GM18499 (cell line): ENCODE measurements around the gene BRF1.

Experiments used
- ATAC-seq: cut with Tn5 transposase; IDR thresholded peaks from one replicate; pipeline ENCODE4 v1.9.1; 2021; ENCODE audit warnings: moderate number of reproducible peaks; ENCODE audit not compliant: insufficient read depth, unreplicated experiment

The BRF1 gene

DNA sequence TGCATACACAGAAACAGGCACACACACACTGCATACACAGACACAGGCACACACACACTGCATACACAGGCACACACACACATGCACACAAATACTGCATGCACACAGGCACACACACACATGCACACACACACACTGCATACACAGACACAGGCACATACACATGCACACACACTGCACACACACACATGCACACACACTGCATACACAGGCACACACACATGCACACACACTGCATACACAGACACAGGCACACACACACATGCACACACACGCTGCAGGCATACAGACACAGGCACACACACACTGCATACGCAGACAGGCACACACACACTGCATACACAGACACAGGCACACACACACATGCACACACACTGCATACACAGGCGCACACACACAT is 85.2 kb downstream of the BRF1 start:
- no peak for ATAC-seq

DNA sequence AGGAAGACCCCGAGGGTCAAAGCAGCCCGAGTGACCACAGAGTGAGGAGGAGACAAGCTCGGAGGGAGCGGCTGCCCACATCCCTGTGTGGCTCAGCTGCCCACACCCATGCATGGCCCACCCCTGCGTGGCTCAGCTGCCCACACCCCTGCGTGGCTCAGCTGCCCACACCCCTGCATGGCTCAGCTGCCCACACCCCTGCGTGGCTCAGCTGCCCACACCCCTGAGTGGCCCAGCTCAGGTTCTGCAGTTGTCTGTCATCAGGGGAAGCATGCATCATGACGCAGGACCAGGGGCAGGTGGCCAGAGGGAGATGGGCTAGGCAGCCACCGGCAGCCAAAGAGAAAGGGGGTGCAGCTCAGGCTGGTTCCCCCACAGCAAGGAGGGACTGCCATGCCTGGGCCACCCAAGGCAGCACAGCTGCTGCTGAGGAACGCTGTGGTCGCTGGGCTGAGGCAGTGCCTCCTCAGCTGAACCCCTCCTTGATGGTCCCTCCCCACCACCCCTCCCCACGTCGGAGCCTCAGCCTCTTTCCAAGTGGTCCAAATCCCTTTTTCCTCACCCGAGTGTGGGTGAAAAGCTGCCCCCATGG is 86.4 kb downstream of the BRF1 start:
- ATAC-seq = no peak

DNA sequence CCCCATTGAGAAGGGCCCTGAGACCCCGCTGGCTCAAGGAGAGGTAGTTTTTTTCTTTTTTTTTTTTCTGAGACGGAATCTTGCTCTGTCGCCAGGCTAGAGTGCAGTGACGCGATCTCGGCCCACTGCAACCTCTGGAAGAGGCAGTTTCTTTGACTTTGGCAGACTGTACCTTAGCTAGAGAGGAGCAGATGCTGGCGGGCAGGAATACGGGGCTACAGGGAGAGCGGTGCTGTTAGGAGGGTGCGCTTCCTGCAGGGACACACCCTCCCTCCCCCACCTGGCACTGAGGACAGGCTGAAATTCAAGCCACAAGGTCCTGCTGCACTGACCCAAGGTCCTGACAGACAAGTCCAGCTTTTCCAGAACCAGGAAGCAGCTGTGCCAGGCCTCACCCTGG is 87.4 kb downstream of the BRF1 start:
- no peak for ATAC-seq

DNA sequence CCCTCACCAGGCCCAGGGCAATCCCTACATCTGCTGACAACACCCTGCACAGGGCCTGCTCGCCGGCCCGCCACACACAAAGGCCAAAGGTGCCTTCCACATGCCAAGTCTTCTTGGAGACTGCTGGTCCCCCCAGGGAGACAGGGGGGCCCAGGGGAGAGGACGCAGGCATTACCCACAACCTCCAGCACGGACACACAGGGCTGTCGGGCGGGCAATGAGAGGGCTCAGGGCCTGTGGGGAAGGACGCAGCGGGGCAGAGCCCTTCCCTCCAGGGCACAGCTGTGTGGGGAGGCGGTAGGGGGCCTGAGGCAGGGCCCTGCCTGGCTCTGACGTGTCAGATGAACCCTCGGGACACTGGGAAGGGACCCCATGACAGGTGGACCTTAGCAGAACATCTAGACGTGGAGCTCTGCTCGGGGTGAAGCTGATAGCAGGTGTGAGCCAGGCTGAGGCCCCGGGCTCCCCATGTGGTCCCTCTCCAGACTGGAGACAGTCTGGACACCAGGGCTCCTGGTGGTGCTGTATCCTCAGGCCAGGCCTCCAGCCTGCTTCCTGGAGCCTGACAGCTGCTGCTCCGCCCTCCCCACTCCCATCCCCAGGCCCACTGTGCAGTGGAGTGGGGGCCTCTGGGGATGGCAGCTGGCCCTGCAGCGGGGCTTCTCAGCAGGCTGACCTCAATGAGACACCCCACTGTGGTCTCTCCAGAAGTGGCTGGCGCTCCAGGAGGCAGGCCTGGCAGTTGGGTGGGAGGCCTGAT is 88.1 kb downstream of the BRF1 start:
- no peak for ATAC-seq

DNA sequence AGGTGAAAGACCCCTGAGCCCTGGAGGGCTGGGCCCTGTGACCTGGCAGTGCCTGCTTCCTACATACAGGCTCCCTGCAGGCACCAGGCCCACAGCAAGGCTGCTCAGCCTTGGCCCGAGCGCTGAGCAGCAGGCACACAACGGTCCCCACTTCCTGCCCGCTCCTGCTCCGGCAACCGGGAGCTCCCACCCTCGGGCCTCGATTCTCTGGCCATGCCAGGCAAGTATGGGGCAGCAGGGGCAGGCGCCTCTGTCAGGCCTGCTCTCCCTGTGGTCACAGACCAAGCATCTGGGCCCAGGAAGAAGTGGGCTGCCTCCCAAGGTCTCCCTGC is 89.1 kb downstream of the BRF1 start:
- ATAC-seq = no peak

DNA sequence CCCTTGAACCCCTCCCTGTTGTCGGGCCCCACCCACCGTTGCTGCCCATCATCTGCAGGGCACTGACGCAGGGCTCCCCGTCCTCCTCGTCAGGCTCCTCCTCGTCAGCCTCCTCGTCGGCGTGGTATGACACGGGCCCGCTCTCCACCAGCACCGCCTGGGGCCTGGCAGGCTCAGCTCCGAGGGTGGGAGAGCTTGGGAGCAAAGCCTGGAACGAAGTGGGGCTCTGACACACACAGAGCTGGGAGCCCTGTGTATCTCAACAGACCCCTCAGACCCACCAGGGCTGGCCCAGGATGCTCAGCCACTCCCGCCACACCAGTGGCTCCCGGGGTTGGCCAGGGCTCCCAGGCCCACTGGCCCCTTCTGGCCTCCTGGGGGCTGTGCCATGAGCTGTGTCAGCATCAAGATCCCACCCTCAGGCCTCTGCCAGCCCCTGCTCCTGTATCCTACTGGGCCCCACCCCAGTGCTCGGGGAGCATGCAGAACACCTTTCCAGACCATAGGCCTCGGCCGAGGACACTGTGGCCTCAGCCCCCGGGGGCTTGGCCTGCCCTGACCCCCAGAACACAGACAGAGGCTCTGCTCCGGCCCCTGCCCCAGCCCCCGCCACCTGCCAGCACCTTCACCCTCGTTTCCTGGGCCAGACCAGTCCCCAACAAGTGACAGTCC is 89.6 kb downstream of the BRF1 start:
- no peak for ATAC-seq

DNA sequence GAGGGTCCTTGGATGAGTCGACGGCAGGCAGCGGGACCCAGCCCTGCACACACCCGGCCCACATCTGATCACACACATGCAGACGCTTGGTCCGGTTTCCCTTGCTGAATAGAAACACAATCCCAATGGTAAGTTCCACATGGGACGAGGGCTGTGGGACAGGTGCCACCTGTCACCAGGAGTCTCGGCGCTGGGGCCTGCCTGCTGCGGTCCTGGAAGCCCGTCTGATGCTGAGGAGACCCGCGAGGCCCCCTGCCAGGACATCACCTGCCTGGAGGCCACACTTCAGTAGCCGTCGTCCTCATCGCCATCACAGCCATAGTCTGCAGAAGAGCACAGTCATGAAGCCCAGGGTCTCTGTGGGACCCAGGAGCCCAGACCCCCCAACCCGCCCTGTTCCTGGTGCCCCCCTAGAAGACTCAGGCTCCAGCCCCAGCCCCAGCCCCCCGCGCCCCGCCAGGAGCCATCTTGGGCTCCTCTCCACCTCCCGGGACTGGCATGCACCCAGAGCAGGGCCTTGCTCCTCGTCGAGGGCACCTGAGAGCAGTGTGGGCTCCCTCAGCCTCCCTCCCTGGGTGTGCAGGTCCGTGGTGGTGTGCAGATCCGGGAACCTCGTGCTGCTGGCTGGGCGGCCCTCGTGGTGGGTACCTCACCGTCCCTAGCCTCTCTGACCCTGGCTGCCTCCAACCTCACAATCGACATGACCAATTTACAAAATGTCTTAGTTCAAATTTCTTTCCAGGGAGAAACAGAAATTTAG is 90.4 kb downstream of the BRF1 start:
- no peak for ATAC-seq

DNA sequence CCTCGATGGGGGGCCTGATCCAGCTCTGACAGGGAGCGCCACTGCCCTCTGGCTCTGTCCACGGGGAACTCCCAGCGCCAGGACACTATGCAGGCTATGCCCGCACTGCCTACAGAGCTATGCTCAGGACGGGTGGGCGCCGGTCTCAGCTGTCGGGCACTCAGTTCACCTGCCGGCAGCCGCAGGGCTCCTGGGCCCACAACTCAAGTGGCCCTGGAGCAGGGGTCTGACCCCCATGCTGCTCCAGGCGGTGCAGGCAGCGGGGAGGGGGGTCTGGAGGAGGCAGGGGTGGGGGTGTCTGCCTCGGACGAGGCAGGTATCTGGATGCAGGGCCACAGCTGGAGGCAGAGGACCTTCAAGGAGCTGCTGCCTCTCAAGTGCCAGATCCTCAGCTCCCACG is 91.2 kb downstream of the BRF1 start:
- ATAC-seq = no peak

DNA sequence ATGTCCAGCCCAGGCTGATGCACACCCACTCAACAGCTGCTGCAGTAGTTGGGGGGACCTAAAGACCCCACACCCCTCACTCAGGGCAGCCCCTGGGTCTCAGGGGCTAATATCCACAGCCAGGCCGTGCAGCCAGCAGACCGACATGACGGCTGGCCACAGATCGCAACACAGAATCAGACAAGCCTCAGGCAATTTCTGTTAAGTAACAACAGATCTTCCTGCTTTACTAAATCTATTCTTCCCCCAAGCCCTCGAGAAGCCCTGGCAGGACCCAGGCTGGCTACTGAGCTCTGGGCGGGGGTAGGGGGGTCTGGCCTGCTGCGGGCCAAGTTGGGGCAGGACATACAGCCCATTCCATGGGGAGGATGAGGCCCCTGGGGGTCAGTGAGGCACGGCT is 91.7 kb downstream of the BRF1 start:
- no peak for ATAC-seq

DNA sequence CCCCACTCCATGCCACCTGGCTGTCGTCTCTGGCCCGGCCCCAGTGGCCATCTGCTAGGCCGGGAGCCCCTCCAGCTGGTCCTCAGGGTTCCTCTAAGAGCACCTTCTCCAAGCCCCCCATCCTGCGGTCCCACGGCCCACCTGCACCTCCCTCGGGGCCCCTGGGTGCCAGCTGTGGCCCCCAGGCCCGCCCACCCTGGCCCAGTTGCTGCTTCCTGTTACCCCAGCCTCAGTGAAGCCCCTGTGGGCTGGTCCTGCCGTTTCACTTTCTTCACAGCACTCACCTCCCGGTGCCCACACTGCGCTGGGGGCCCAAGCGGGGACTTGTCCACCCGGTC is 92.1 kb downstream of the BRF1 start:
- ATAC-seq = no peak

DNA sequence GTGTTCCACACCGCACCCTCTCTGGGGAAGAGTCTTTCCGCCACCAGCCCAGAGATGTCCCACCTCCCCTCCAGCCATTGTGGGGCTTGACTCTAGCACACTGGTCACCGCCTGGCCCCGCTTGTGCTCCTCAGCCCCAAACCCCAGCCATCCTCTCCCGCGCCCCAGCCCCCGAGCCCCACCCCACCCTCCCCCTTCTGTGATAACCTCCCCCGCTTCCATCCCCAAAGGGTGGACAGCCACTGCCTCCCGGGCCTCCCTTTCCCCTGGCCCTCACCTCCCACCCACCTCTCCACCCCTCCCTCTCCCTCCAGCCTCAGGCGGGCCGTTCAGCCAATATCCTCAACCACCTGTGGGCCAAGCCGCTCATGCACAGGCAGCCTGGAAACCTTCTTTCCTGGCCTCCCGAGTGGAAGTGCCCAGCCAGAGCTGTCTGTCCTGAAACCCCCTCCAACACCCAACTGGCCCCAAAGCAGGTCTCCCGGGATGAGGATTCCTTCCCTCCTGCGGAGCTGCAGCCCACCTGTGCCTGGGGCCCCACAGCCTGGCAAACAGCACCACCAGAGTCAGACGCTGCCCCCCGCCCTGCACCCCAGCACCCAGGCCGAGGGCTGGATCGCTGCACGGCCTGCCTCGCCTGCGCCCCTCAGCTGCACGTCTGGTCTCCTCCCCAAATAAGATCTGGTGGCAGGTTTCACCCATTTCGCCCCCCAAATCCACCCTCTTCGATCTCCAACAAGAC is 92.6 kb downstream of the BRF1 start:
- no peak for ATAC-seq

DNA sequence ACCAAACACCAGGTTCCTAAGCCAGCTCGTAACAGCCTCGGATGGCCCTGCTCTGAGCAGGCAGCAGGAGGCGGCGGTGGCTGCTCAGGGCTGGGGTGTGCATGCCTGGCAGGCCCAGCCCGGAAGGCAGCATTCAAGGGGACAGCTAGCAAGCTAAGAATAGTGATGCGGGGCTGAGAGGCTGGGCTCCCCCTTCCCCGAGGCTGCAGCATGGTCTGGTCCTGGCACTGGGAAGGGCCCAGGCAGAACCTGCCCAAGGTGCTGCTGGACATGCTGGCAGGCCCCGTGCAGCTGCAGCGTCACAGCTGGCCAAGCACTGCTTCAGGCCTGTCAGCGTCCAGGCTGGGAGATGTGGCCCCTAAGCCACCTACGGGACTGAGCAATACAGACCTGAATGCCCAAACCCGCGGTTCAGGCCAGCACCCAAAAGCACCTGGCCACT is 93.3 kb downstream of the BRF1 start:
- no peak for ATAC-seq

DNA sequence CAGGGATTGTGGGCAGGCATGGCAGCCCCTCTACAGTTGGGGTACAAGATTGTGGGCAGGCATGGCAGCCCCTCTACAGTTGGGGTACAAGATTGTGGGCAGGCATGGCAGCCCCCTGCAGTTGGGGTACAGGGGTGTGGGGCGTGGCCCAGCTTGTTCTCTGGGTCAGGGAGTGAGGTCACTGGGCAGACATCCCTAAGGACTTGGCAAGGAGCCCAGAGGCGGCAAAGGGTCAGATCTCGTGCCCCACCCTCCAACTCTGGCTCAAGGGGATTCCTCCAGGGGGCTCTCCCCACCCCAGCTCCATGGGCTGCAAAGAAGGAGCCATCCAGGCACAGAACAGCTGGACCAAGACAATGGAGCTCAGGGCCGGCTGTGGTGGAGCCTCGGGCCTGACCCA is 93.9 kb downstream of the BRF1 start:
- ATAC-seq = no peak

DNA sequence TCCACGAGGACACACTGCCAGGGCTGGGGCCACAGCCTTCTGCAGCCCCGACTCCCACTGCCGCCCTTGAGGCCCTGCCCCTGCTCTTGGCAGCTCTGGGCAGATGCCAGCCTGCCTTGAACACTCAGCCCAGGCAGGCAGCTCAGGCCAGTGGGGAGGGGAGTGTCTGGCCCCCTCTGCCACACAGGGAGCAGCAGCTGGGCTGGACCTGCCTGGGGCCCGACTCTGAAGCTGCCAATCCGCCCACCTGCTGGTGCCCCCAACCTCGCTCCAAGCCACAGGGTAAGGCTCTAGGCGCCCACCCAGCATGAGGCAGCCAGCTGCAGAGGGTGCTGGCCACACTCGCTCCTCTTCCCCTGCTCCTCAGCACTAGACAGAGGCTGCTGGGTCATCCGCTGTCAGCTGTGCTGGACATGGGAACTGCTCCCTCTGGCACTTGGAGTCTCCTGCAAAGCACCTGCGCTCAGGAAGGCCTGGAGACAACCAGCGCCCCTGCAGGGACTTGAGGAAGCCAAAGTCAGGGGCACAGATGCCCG is 95.1 kb downstream of the BRF1 start:
- no peak for ATAC-seq

DNA sequence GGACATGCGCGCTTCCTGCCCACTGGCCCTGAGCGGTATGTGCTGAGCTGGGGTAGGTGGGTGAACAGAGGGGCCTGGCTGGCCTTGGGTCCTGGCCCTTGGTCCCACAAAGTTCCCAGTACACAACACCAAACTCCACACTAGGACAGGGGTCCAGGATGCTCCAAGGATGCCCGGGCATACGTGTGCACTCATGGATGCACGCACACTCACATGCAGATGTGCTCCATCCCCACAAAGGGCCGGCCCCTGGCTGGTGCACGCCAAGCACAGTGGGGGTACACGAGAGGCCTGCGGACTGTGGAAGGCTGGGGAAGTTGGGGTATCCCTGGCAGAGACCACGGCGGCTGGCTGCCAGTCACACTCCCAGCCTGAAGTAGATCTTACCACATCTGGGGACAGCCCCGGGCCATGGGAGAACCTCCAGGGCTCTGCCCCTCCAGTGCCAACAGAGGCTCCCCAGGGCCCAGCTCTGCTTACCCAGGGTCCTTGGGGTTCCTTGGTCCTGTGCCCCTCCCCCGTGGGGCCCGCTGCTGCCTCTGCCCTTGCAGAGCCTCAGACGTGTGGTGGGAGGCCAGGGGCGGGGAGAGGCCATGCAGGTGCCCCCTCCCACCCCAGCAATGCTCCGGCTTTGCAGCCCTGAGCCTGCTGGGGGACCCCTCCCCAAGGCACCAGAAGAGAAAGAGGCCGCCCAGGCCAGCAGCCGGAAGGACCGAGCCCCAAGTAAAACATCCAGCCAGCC is 95.7 kb downstream of the BRF1 start:
- ATAC-seq = no peak

DNA sequence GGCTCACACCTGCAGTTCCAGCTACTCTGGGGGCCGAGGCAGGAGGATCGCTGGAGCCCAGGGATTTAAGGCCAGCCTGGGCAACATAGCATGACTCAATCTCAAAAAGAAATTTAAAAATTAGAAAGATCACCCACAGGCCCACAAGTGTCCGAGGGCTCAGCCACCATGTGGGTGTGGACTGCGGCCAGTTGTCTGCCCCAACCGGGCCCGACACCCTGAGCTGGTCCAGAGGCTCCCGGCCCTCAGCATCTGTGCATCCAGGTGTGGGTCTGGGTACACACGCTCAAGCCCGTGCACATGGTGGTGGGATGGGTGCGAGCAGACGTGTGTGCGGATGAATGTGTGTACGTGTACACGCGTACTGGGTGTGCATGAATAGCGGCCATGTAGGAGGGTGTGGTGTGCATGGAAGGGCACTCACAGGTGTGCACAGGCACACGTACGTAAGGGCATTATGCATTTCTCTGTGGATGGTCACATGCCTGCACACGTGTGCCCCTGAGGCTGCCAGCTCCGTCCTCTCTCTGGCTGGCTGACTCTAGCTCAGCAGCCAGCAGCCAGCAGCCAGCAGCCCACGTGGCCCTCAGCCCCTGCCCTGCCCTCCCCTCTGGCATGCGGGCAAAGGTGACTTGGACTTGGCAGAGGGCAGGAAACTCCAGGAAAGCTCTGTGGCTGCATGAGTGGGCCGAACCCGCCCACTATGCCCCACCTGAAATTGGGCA is 96.4 kb downstream of the BRF1 start:
- ATAC-seq = no peak

DNA sequence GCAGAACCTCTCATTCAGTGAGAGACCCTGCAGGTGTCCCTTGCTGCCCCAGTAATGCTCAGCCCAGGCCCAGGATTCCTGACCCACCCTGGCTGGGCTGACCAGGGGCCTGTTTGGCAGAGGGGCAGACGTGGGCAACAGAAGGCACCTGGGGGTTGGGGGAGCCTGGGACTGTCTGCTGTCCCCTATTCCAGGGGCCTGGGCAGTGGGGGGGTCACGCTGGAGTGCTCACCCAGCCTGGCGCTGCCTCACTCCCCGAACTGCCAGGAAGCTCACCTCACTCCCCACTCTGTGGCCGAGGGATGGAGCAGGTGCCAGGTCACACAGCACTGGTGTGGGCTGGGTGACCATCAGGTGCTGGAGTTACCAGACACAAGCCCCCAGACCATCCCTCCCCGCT is 97.1 kb downstream of the BRF1 start:
- no peak for ATAC-seq

DNA sequence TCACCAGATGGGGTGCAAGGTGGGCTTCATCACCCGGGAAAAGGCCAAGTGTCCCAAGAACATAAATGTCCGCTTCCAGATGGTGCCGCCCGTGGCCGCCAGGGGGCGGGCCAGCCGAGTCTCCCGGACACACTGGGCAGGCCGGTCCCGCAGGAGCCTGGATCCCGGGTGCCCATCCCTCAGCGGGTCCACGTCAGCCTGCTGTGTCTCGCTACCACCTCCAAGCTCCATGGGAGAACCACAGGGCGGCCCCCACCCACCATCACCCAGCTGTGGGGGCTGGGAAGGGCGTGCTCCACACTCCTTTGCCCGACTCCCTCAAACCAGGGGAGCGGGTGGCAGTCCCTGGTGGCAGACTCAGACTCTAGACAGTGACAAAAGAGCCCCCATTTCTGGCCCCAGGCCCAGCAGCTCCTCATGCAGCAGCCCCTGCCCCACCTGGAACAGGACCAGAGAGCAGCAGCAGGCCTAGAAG is 97.7 kb downstream of the BRF1 start:
- no peak for ATAC-seq
